GM18517 (cell line): ENCODE measurements around the gene METRN.
"Not testable (repeated sequence)": the region's sequence is repeated elsewhere in the genome, so short reads cannot be mapped to it uniquely, and the experiment has no call there.

Source experiments
- ATAC-seq: cut with Tn5 transposase; IDR thresholded peaks from one replicate; pipeline ENCODE4 v1.9.1; 2021; ENCODE audit warnings: mild to moderate bottlenecking, moderate library complexity; ENCODE audit not compliant: unreplicated experiment

METRN gene

DNA sequence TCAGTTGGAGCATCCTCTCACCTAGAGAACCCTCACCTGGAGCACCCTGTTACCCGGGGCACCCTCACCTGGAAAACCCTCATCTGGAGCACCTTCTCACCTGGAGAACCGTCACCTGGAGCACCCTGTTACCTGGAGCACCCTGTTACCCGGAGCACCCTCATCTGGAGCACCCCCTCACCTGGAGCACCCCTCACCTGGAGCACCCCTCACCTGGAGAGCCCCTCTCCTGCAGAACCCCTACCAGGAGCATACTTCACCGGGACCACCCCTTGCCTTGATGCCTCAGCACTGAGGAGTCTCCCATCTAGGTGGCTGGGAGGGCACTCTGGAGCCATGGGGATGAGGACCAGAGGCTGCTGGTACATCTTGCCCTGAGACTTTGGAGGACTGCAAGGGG is 6.0 kb upstream of the METRN start:
- no peak for ATAC-seq

- ATAC-seq = no peak
Observed at GRCh38 chr16:709566-710499, 5.1 kb upstream of the METRN start.

GRCh38 chr16:710500-711075 is 4.3 kb upstream of the METRN start:
- no peak for ATAC-seq

DNA sequence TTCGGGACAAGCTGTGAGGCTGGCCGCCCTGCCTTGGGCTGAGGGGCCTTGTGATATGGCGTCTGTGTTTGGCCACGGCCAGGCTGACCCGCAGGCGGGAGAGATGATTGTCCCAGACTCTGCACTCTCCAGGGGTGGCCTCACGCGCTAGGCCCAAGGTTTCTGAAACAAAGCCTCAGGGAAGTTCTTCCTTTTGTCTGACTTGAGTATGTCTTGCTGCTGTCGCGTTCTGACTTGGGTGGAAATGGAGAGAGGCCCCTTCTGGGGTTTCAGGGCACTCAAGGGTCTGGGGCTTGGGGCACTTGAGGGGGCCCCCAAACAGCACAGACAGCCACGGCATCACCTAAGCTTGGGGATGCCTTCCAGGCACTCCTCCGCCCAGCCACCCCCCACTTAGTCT is 3.8 kb upstream of the METRN start:
- no peak for ATAC-seq

DNA sequence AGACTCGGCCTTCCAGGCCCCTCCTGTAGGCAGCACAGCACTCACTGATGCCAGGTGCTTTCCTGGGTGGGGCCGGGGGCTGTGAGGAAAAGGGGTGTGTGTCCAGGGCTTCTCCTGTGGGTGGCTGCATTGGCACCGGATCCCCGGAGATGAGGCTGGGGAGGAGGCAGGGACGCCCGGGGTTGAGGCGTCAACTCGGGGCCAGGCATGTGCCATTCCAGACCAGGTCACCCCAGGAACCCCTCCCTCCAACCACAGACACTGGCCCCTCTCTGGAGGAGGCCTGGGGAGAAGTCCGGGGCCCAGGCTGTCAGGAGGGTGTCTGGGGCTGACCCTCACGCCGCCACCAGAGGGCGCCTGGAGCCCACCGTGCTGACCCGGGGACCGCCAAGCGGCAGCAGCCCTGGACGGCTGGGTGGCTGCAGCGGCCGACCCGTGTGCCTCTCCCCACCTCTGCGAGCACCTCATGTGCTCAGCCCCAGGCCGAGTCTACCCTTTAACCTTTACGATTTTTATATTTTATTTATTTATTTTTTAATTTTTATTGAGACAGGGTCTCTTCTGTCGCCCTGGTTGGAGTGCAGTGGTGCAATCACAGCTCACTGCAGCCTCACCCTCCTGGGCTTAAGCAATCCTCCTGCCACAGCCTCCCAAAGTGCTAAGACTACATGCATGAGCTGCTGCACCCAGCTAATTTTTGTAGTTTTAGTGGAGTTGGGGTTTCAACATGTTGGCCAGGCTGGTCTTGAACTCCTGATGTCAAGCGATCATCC is 3.2 kb upstream of the METRN start:
- ATAC-seq = no peak

- not testable (repeated sequence) for ATAC-seq
Observed at GRCh38 chr16:712740-713250, 2.1 kb upstream of the METRN start.

GRCh38 chr16:714079-714478 is 839 bp upstream of the METRN start:
- ATAC-seq = no peak

DNA sequence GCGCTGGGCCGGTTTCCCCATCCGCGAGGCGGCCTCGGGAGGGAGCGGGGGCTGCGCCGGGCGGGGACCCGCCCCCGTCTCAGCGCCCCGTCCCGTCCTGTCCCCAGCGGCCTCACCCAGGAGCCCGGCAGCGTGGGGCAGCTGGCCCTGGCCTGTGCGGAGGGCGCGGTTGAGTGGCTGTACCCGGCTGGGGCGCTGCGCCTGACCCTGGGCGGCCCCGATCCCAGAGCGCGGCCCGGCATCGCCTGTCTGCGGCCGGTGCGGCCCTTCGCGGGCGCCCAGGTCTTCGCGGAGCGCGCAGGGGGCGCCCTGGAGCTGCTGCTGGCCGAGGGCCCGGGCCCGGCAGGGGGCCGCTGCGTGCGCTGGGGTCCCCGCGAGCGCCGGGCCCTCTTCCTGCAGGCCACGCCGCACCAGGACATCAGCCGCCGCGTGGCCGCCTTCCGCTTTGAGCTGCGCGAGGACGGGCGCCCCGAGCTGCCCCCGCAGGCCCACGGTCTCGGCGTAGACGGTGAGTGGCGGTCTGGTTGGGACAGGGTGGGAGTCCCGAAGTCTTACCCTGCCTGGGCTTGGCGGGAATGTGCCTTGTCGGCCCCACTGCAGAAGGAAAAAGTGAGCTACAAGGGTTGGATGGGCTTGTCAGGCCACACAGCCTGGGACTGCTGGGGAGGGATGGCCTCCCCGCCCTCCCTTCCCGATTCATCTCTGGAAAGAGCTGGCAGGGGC is 720 bp downstream of the METRN start:
- ATAC-seq = no peak

- ATAC-seq = no peak
Observed at GRCh38 chr16:716200-716568, 1.3 kb downstream of the METRN start.

GRCh38 chr16:716768-717325 is 1.9 kb downstream of the METRN start:
- ATAC-seq = no peak

DNA sequence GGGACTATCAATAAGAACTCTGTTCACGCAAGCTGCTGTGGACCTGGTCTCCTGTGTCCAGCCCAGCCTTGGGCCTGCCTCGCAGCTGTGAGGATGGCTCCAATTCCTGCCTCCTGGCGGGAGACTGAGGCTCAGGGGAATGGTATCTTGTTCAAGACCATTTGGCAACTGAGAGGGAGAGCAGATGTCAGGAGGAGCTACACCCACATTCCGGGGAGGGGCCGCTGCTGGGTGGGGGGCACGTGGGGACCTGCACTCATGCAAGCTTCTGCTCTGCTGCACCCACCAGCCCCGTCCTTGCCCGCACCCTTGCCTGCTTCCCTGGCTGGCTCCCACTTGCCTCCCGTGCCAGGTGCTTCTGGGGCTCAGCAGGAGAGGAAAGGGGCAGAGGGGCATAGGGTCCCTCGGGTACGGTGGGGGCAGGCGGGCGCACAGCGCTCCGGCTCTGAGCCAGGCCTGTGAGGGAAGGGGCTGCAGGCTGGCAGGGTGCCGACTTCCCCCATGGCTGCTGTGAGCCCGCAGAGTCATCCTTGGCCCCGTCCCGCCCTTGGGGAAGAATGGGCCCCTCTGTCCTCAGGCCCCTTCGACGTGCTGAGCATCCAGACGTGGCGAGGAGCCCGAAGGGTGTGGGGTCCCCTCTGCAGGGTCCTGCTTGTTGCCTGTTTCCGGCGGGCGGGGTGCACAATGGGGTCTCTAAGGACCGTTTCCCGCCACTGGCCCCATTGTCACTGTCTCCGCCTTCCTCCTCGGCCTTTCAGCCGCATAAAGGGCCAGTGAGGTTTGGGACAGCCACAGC is 2.7 kb downstream of the METRN start:
- ATAC-seq = no peak

- ATAC-seq = no peak
Observed at GRCh38 chr16:718389-718788, 3.5 kb downstream of the METRN start.

DNA sequence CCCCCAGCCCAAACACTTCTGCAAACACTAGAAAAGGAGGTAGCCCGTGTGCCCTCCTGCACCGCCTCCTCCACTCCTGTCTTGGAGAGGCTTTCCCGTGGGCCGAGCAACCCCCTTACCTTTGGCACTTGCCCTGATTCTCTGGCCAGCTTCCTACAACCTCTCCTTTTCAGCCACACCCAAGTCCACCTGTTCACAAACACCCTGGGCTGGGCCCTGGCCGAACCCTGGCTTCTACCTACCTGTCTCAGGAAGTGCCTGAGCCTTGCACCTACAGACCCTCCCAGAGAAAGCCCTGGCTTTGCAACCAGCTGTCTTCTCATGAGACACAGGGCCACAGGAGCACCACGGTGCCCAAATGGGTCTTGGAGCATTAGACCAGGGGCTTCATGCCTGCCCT is 4.0 kb downstream of the METRN start:
- ATAC-seq = no peak

DNA sequence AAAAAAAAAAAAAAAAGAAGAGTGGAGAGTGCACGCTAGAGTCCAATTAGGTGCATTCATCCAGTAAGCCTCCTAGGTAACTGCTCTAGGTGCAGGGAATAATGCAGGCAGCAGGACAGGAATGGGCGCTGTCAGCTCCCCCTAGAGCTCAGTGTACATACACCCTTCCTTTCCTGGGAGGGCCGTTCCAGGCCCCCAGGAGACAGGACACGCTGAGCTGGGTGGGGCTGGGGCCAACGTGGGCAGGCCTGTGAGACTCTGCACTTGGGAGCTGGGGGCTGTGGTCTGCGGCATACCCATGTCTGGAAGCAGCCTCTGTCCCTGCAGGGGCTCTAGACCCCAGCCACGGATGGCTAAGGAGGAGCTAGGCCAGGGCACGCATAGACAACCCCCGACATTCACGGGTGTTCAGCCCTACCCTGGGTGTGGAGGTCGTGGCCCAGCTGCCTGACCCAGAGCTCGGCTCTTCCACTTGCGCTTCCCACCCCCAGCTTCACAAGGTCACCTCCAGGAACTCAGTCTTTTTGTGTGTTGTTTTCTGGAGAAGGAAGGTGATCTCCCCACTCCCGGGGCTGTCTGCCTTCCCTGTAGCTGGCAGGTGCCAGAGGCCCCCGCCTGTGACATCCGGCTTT is 5.0 kb downstream of the METRN start:
- peak; percentile 22 for ATAC-seq

GRCh38 chr16:720447-720989 is 5.6 kb downstream of the METRN start:
- ATAC-seq = peak; percentile 10

DNA sequence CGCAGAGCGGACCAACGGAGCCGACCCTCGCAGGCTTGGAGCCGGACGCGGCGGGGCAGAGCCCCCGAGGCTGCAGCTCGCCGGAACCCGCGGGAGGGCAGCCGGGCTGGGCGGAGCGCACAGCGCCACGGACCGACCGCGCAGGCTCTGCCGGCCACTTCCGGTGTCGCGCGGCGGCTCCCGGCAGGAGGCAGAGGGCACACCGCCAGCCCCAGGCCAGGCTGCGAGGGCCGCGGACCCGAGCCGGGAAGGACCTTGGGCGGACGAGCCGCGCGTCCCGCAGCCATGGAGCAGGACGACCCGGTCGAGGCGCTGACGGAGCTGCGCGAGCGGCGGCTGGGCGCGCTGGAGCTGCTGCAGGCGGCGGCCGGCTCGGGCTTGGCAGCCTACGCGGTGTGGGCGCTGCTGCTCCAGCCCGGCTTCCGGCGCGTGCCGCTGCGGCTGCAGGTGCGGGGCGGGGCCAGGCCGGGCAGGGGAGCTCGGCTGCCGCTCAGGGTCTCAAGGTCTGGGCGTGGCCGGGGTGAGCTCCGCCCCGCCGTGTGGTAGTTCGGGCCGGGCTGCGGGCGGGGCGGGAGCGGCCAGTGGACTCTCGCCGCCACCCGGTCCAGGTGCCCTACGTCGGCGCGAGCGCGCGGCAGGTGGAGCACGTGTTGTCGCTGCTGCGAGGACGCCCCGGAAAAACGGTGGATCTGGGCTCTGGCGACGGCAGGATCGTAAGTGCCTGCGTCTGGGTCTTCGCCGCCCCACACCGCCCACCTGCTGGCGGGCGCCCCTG is 6.3 kb downstream of the METRN start, which contains the start of gene ANTKMT:
TSS of gene ANTKMT (plus strand) at position 157 of the 775 bp plus-strand sequence. CDS start at position 286, 129 bp downstream.
- ATAC-seq = peak; percentile 67

DNA sequence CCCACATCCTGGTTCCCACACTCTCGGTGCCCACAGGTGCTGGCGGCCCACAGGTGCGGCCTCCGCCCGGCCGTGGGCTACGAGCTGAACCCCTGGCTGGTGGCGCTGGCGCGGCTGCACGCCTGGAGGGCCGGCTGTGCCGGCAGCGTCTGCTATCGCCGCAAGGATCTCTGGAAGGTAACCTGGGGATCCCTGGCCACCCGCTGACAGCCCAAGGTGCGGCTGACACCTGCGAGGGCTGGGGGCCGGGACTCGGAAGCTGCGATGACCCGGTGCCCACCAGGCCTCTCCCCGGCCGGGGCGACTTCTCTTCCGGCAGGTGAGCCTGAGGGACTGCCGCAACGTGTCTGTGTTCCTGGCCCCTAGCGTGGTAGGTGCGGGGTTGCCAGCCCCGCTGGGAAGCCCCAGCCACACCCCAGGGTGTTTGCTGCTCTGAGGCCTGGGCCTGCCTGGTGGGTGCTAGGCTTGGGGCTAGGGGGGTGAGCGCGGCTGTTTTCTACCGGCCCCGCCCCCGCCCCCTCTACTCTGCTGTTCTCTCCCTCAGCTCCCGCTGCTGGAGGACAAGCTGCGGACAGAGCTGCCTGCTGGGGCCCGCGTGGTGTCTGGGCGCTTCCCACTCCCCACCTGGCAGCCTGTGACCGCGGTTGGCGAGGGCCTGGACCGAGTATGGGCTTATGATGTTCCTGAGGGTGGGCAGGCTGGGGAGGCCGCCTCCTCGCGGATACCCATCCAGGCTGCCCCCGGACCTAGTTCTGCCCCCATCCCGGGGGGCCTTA is 7.0 kb downstream of the METRN start:
- ATAC-seq = no peak
